HG02840 (cell line): ENCODE measurements around the gene CPNE6.
"Not testable (repeated sequence)": the region's sequence is repeated elsewhere in the genome, so short reads cannot be mapped to it uniquely, and the experiment has no call there.

Experiments
- ATAC-seq: cut with Tn5 transposase; IDR thresholded peaks from one replicate; pipeline ENCODE4 v1.9.1; 2021; ENCODE audit warnings: mild to moderate bottlenecking, moderate library complexity, moderate number of reproducible peaks; ENCODE audit not compliant: unreplicated experiment, low FRiP score

CPNE6 gene

GRCh38 chr14:24071144-24071697 lies at the start of gene CPNE6:
Gene CPNE6 (plus strand): TSS chr14:24071562. CDS start chr14:24072937, 1,375 bp downstream.
- no peak for ATAC-seq

DNA sequence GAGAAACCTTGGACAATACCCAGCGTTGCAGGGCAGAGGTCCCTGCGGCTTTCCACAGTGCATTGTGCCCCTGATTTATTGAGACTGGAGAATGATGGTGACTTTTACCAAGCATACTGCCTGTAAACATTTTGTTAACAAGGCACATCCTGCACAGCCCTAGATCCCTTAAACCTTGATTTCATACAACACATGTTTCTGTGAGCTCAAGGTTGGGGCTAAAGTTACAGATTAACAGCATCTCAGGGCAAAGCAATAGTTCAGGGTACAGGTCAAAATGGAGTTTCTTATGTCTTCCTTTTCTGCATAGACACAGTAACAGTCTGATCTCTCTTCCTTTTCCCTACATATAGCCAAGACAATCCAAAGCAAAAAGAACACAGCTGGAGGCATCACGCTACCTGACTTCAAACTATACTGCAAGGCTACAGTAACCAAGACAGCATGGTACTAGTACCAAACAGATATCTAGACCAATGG lies 46.4 kb upstream of the CPNE6 start:
- not testable (repeated sequence) for ATAC-seq

GRCh38 chr14:24029687-24030086 lies 41.7 kb upstream of the CPNE6 start:
- ATAC-seq = not testable (repeated sequence)

GRCh38 chr14:24031331-24031730 lies 40.0 kb upstream of the CPNE6 start:
- not testable (repeated sequence) for ATAC-seq

DNA sequence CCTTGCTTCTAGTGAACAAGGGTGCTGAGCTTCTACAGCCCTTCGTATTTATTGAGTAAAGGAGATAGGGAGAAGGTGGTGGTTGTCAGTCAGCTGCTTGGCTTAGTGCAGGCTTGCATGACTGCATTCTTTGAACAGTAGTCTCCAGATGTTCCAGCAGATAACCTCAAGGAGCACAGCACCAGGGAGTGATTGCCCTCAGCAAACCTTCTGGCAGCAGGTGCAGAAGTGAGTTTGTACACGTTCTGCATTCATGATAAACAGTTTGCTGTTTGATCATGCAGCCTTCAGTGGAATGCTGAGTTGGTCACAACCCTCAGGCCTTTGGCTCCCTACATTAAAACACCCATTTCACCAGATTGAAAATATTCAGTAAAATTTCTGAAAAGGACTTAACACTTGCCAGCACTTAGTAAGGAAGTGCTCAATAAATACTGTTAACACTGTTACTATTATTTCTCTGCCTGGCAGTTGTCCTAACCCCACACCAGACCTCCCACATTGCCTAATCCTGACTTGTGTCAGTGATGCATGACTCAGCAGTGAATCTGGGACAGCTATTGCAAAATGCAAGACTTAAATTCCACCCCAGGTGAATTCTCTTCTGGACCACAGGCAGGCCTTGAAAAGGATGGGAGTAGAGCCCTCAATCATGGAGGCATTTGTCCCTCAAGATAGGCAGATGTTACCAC lies 38.5 kb upstream of the CPNE6 start:
- ATAC-seq = no peak

DNA sequence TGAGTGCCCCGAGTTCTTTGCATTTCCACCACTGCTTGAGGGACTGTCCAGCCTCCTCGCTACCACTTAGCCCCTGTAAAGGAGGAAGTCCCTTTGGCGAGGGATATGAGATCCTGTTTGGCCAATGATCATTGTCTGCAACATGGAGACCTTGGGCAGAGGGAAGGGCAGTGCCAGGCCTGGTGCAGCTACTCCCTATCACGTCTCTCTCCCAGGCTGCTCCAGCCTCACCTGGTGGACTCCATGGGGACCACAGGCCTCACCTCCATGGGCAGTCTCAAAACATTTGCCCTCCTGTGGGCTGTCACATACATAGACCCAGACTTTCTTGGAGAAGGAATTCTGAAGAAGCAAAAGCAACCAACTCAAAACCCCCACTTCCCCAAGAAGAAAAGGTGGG lies 35.6 kb upstream of the CPNE6 start:
- not testable (repeated sequence) for ATAC-seq

DNA sequence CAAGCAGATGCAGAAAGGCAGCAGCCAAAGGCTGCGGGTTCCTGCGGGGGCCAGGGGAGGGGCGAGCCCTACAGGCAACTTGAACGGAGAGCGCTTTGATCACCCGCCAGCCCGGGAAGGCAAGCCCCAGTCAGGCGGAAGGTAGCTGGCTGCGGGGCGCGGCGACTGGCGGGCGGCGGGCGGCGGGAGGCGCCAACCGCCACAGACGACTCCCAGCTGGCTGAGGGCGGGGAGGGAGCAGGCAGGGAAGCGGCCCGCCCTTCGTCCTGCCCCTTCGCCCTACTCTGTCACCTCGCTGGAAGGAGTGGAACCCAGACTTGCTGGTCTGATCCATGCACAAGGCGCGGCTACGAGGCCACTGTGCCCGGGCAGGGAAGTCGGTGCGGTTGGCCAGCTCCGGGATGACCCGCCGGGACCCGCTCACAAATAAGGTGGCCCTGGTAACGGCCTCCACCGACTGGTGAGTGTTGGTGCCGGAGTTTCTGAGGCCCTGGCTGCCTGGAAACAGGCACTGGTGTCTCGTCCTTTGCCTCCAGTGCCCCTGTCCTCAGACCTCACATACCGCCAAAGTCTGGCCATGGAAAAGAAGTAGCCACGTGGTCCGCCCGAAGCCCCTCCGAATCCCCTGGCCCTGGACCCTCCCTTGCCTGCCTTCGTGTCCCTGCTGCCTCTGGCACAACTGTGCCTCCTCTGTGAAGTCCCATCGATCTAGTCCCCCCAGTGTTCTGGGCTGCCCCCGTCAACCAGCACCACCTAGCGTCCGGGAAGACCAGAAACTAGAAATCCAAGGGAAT lies 35.0 kb upstream of the CPNE6 start:
- ATAC-seq = no peak

- not testable (repeated sequence) for ATAC-seq
Observed at GRCh38 chr14:24036963-24037657, 34.3 kb upstream of the CPNE6 start.

DNA sequence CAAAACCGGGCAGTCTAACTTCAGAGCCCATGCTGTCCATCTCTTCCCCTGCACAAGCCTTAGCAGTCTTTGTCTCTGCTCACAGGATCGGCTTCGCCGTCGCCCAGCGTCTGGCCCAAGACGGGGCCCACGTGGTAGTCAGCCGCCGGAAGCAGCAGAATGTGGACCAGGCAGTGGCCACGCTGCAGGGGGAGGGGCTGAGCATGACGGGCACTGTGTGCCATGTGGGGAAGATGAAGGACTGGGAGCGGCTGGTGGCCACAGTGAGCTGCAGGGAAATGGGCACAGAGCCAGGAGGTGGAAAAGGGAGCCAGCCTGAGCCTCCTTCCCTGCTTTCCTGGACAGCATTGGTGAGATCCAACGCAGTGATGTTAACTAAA lies 33.7 kb upstream of the CPNE6 start:
- no peak for ATAC-seq

- no peak for ATAC-seq
Observed at GRCh38 chr14:24038686-24039085, 32.7 kb upstream of the CPNE6 start.

DNA sequence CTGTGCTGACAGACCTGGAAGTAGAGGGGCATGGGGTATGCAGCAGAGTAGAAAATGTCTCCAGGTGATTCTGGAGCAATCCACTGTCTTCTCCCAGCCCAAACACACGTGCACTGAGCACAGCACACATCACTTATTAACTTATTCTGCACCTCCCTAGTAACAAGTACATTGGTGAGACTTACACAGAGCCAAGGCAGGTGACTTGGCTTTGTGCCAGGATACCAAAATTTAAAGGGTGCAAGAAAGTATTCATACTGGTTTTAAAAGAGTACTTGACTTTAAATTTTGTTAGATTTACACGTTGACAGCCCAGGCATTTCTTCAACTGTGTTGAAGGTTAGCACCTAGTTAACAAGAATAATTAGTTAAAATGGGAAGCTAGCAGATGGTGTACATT lies 30.7 kb upstream of the CPNE6 start:
- no peak for ATAC-seq

DNA sequence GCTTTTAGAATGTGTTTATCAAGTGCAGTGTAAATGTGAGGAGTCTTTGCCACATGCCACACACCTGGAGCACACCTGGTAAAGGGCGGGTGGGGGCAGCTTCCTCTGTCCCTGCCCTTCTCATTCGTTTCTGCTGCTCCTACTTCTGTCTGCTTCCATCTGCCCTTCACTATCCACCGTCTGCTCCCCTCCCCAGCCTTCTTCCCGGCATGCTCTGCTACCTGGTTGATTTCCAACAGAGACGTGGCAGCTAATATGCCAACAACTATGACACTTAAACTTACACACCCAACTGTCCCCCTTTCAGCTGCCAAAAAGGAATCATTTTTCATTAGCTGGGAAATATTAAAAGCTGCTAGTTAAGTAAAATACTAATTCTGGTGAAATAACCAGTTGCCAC lies 28.6 kb upstream of the CPNE6 start:
- ATAC-seq = no peak

DNA sequence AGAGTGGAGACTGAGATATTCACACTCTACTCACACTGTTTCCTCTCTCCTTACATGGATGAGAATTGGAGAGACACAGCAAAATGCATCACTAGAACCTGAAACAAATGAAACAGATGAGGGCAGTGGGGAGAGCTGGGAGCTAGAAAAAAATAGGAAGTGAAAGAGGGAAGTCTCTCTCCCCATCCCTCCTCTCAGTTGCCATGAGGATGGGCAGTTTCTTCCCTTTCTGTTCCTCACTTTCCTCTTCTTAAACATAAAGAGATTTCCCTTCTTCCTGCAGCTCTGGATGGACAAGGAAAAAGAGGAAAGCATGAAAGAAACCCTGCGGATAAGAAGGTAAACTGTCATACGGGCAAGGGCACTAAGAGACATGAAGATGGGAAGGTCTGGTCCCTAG lies 22.4 kb upstream of the CPNE6 start:
- ATAC-seq = not testable (repeated sequence)

DNA sequence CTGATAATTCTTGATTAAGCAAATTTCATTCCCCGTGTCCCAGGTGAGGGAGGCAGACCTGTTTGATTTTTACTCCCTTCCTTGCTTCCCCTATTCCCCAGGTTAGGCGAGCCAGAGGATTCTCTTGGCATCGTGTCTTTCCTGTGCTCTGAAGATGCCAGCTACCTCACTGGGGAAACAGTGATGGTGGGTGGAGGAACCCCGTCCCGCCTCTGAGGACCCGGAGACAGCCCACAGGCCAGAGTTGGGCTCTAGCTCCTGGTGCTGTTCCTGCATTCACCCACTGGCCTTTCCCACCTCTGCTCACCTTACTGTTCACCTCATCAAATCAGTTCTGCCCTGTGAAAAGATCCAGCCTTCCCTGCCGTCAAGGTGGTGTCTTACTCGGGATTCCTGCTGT lies 20.6 kb upstream of the CPNE6 start:
- ATAC-seq = not testable (repeated sequence)

- ATAC-seq = peak; percentile 13
Observed at GRCh38 chr14:24051176-24051788, 20.1 kb upstream of the CPNE6 start.

DNA sequence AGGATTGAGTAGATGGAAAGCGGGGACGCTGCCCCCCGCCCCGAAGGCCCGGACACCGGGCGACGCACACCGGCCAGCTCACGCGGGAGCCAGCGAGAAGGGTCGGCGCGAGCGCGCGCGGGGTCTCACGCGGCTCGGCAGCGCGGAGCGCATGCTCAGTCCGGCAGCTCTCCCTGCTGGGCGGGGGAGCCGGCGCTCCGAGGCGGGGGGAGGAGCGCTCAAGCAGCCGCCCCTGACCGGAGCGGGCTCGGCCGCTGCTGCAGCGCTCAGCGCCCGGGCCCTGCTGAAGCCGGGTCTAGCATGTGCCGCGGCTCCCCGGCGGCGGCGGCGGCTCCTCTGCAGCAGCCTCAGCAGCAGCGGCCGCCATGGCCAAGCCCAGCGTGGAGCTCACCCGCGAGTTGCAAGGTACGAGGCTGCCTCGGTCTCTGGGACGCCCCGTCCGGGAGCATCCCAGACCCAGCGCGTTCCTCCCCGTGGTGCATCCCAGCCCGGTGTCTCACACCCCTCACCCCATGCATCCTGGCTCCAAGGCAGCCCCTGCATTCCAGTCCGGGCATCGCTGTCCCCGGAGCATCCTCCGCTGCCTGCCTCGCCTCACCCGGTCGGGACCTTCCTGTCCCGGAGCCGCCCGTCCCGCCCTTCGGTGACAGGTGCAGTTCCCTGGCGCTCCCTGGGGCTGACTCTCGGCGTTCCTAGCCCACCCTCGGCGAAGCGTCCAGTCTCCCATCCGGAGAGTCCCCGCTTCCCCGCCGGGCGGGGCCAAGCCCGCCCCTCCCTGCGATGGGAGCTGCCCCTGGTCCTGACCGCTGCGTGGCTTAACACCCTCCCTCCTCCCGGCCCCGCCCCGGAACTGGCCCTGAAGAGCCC lies 19.3 kb upstream of the CPNE6 start, which contains the start of gene CARMIL3:
TSS of gene CARMIL3 (plus strand) at position 221 of the 867 bp plus-strand sequence. CDS start at position 366, 145 bp downstream.
- ATAC-seq = peak; percentile 49

DNA sequence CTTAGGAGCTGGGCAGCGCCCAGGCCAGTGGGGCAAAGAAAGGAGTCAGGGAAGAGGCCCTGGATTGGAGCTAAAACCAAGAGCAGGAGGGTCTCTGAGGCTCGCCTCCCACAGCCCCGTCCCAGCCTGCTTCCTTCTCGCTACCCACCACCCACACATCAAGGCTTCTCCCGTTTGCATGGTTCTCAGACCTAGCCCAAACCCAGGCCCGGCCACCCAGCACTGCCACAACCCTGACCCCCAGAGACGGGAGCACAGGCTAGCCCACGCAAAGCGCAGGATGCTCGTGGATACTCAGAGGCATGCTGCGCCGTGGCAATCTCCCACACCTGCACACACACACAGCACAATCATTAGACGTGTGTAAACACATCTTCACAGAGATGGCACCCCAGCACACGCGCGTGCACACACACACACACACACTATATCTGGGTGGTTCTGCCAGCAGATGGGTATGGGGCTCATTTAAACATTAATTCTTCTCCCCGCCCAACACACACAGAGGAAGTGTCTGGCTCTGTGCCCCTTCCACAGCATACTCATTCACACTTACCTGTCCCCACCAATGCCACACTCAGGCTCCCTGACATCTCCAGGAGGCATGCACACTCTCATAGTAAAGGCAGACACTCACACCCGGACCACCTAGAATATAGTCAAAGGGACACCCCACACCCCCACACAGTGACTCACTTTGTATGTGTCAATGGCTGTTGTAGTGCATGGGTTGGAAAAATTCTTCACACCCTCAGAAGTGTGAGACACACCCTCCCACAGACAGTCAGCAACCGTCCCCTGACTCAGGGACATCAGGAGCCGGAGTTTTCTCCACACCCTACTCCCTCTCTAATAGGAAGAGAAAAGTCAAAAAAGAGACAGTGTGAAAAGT lies 18.5 kb upstream of the CPNE6 start:
- ATAC-seq = no peak

- no peak for ATAC-seq
Observed at GRCh38 chr14:24053548-24054323, 17.6 kb upstream of the CPNE6 start.
